Putamen (tissue), 1 donor: ENCODE data around the gene ZFAND2B.
"Not testable (repeated sequence)": the region's sequence is repeated elsewhere in the genome, so short reads cannot be mapped to it uniquely, and the experiment has no call there.

Source experiments
- DNase-seq: peaks from one replicate; pipeline ENCODE4 v3.0.0-alpha.2; 2016; ENCODE audit warnings: low spot score

Gene ZFAND2B

GRCh38 chr2:219250049-219250781 lies 43.6 kb downstream of the ZFAND2B start:
- no peak for DNase-seq

GRCh38 chr2:219251656-219252055 lies 45.1 kb downstream of the ZFAND2B start:
- DNase-seq, result no peak

- no peak for DNase-seq
Measured at GRCh38 chr2:219252084-219252483, 45.5 kb downstream of the ZFAND2B start.

GRCh38 chr2:219252570-219252899 lies 46.0 kb downstream of the ZFAND2B start:
- DNase-seq, result no peak

GRCh38 chr2:219252900-219253752 lies 46.5 kb downstream of the ZFAND2B start, which contains the start of gene TUBA4B:
TSS of gene TUBA4B (plus strand) at chr2:219253243. CDS start at chr2:219253408, 165 bp downstream.
- no peak for DNase-seq

- DNase-seq, result peak; percentile 83
Measured at GRCh38 chr2:219253753-219254589, 47.4 kb downstream of the ZFAND2B start, which contains the start of gene TUBA4A. TSS of gene TUBA4A (minus strand) at chr2:219253918. CDS start at chr2:219253858, 60 bp downstream.

GRCh38 chr2:219254590-219255201 lies 48.1 kb downstream of the ZFAND2B start:
- DNase-seq, result no peak

- not testable (repeated sequence) for DNase-seq
Measured at GRCh38 chr2:219258942-219259341, 52.4 kb downstream of the ZFAND2B start.
